ENCODE results near the gene TAF9B.

TAF9B gene

GRCh38 chrX:78111140-78111931 is 28.1 kb downstream of the TAF9B start:
- Histone ChIP-seq H2AFZ (ENCODE audit: low read length) (no peak overlapping the region), H3K27ac (ENCODE audit: low read depth, low read length, poor library complexity, severe bottlenecking) (no peak overlapping the region), H3F3A (ENCODE audit: insufficient read depth, low read length) (no peaks in the 10 kb centered on the region), H3K4me1 (ENCODE audit: insufficient read depth, low read length, severe bottlenecking) (peaks cover 26% of the 10 kb centered on the region), H3K4me2 (ENCODE audit: low read length) (no peak overlapping the region), H3K9ac (ENCODE audit: low read length) (no peak overlapping the region), H4K20me1 (ENCODE audit: insufficient read depth, low read length) (peaks cover 2% of the 10 kb centered on the region; the same call in 1 of the 2 replicates), H3K79me2 (ENCODE audit: insufficient read depth, low read length) (peaks cover 47% of the 10 kb centered on the region), H3K36me3 (ENCODE audit: insufficient read depth, low read length) (peaks cover 92% of the 10 kb centered on the region), H3K9me2 (ENCODE audit: low read depth, low read length) (no peaks in the 10 kb centered on the region), H3K9me3 (ENCODE audit: low read length) (no peaks in the 10 kb centered on the region), H3K4me3 (ENCODE audit: low read depth, low read length, poor library complexity, severe bottlenecking) (no peak overlapping the region), H3K27me3 (ENCODE audit: insufficient read depth, low read length) (no peaks in the 10 kb centered on the region)
- TF ChIP-seq, protein P1, sequence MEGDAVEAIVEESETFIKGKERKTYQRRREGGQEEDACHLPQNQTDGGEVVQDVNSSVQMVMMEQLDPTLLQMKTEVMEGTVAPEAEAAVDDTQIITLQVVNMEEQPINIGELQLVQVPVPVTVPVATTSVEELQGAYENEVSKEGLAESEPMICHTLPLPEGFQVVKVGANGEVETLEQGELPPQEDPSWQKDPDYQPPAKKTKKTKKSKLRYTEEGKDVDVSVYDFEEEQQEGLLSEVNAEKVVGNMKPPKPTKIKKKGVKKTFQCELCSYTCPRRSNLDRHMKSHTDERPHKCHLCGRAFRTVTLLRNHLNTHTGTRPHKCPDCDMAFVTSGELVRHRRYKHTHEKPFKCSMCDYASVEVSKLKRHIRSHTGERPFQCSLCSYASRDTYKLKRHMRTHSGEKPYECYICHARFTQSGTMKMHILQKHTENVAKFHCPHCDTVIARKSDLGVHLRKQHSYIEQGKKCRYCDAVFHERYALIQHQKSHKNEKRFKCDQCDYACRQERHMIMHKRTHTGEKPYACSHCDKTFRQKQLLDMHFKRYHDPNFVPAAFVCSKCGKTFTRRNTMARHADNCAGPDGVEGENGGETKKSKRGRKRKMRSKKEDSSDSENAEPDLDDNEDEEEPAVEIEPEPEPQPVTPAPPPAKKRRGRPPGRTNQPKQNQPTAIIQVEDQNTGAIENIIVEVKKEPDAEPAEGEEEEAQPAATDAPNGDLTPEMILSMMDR (IDR thresholded peaks at IDR 0.05; ENCODE audit: low read length): no peak
- TF ChIP-seq EZH2 (IDR thresholded peaks at IDR 0.05; ENCODE audit: borderline replicate concordance, low read length): no peak

- Histone ChIP-seq H3K4me3 (ENCODE audit: low read depth, low read length, poor library complexity, severe bottlenecking) (no peak overlapping the region), H3K27ac (ENCODE audit: low read depth, low read length, poor library complexity, severe bottlenecking) (no peak overlapping the region), H3K4me1 (ENCODE audit: insufficient read depth, low read length, severe bottlenecking) (peaks cover 39% of the 10 kb centered on the region), H4K20me1 (ENCODE audit: insufficient read depth, low read length) (peaks cover 2% of the 10 kb centered on the region; the same call in 1 of the 2 replicates), H3K9me3 (ENCODE audit: low read length) (no peaks in the 10 kb centered on the region), H3F3A (ENCODE audit: insufficient read depth, low read length) (no peaks in the 10 kb centered on the region), H3K9me2 (ENCODE audit: low read depth, low read length) (no peaks in the 10 kb centered on the region), H3K79me2 (ENCODE audit: insufficient read depth, low read length) (peaks cover 65% of the 10 kb centered on the region), H2AFZ (ENCODE audit: low read length) (no peak overlapping the region), H3K9ac (ENCODE audit: low read length) (no peak overlapping the region), H3K4me2 (ENCODE audit: low read length) (no peak overlapping the region), H3K36me3 (ENCODE audit: insufficient read depth, low read length) (peaks cover 90% of the 10 kb centered on the region), H3K27me3 (ENCODE audit: insufficient read depth, low read length) (no peaks in the 10 kb centered on the region)
- TF ChIP-seq, protein P1 (IDR thresholded peaks at IDR 0.05; ENCODE audit: low read length): no peak
- TF ChIP-seq EZH2 (IDR thresholded peaks at IDR 0.05; ENCODE audit: borderline replicate concordance, low read length): no peak
Observed at GRCh38 chrX:78109458-78109857, 30.0 kb downstream of the TAF9B start.

- Histone ChIP-seq H3K79me2 (ENCODE audit: insufficient read depth, low read length) (peaks cover 68% of the 10 kb centered on the region), H4K20me1 (ENCODE audit: insufficient read depth, low read length) (no peaks in the 10 kb centered on the region), H3K36me3 (ENCODE audit: insufficient read depth, low read length) (peaks cover 66% of the 10 kb centered on the region), H3F3A (ENCODE audit: insufficient read depth, low read length) (no peaks in the 10 kb centered on the region), H3K9ac (ENCODE audit: low read length) (no peak overlapping the region; the same call in 1 of the 2 replicates), H2AFZ (ENCODE audit: low read length) (no peak overlapping the region), H3K27ac (ENCODE audit: low read depth, low read length, poor library complexity, severe bottlenecking) (no peak overlapping the region), H3K4me2 (ENCODE audit: low read length) (peak overlapping the region; percentile 90), H3K9me3 (ENCODE audit: low read length) (no peaks in the 10 kb centered on the region), H3K4me3 (ENCODE audit: low read depth, low read length, poor library complexity, severe bottlenecking) (peak overlapping the region; percentile 94), H3K9me2 (ENCODE audit: low read depth, low read length) (no peaks in the 10 kb centered on the region), H3K27me3 (ENCODE audit: insufficient read depth, low read length) (no peaks in the 10 kb centered on the region), H3K4me1 (ENCODE audit: insufficient read depth, low read length, severe bottlenecking) (peaks cover 45% of the 10 kb centered on the region)
- TF ChIP-seq EZH2 (IDR thresholded peaks at IDR 0.05; ENCODE audit: borderline replicate concordance, low read length): no peak
- TF ChIP-seq, protein P1 (IDR thresholded peaks at IDR 0.05; ENCODE audit: low read length): no peak
Observed at GRCh38 chrX:78106651-78106986, 32.8 kb downstream of the TAF9B start.
